ENCODE data around the gene PSMB9.
A peak's percentile ranks its signal among the peaks of the same experiment; 100 is the strongest.
"Not testable (repeated sequence)": the region's sequence is repeated elsewhere in the genome, so short reads cannot be mapped to it uniquely, and the experiment has no call there.

PSMB9 gene

GRCh38 chr6:32853541-32854375, at the start of gene PSMB9, which contains the start of gene TAP1:
Gene PSMB9 (plus strand): TSS chr6:32854192. CDS start chr6:32854230, 38 bp downstream.
Gene TAP1 (minus strand): TSS chr6:32853704. CDS start chr6:32853636, 68 bp downstream.
- H3K4me3 ChIP-seq (ENCODE audit: low read depth, low read length), result peak within 1 kb of the TSS; percentile 90
- peak; percentile 55 for TF ChIP-seq CTCF (conservative IDR thresholded peaks at IDR 0.05; ENCODE audit: low read depth, low read length)
- DNase-seq (ENCODE audit: low read depth), result peak; percentile 95

- not testable (repeated sequence) for H3K4me3 ChIP-seq (ENCODE audit: low read depth, low read length)
These were observed 48.6 kb upstream of the PSMB9 start for GRCh38 chr6:32805404-32805803.

GRCh38 chr6:32807020-32807580, 46.9 kb upstream of the PSMB9 start:
- no peak for DNase-seq (ENCODE audit: low read depth)
- no peak overlapping the region for H3K4me3 ChIP-seq (ENCODE audit: low read depth, low read length)
- no peak for TF ChIP-seq CTCF (conservative IDR thresholded peaks at IDR 0.05; ENCODE audit: low read depth, low read length)

More at GRCh38 chr6:32805404-32805803, 48.6 kb upstream of the PSMB9 start:
- not testable (repeated sequence) for DNase-seq (ENCODE audit: low read depth)

GRCh38 chr6:32809171-32809570, 44.8 kb upstream of the PSMB9 start:
- no peak for DNase-seq (ENCODE audit: low read depth)
- TF ChIP-seq CTCF (conservative IDR thresholded peaks at IDR 0.05; ENCODE audit: low read depth, low read length), result no peak
- H3K4me3 ChIP-seq (ENCODE audit: low read depth, low read length), result no peak overlapping the region

GRCh38 chr6:32814145-32814544, 39.8 kb upstream of the PSMB9 start:
- TF ChIP-seq CTCF (conservative IDR thresholded peaks at IDR 0.05; ENCODE audit: low read depth, low read length), result no peak
- no peak overlapping the region for H3K4me3 ChIP-seq (ENCODE audit: low read depth, low read length)
- DNase-seq (ENCODE audit: low read depth), result no peak

GRCh38 chr6:32815115-32815514, 38.9 kb upstream of the PSMB9 start:
- TF ChIP-seq CTCF (conservative IDR thresholded peaks at IDR 0.05; ENCODE audit: low read depth, low read length), result no peak
- H3K4me3 ChIP-seq (ENCODE audit: low read depth, low read length), result no peak overlapping the region
- peak; percentile 45 for DNase-seq (ENCODE audit: low read depth)

- no peak for DNase-seq (ENCODE audit: low read depth)
- H3K4me3 ChIP-seq (ENCODE audit: low read depth, low read length), result no peak overlapping the region
- TF ChIP-seq CTCF (conservative IDR thresholded peaks at IDR 0.05; ENCODE audit: low read depth, low read length), result no peak
These were observed 38.0 kb upstream of the PSMB9 start for GRCh38 chr6:32815996-32816395.

All from choroid plexus epithelial cell (primary cell).